ENCODE results near the gene VPS54. TPM values are rescaled to one million over a fixed set of nuclear protein-coding genes. Genes with fewer than 3 reads are reported as not detected.
"Not testable (repeated sequence)": the region's sequence is repeated elsewhere in the genome, so short reads cannot be mapped to it uniquely, and the experiment has no call there.

VPS54 gene
- total RNA-seq, 2 experiments from 2014 or later, result 12.5 to 12.8 TPM

GRCh38 chr2:64007924-64008323 is 11.3 kb downstream of the VPS54 start:
- peaks cover 9% of the 10 kb centered on the region for H3K36me3 Mint-ChIP-seq
- POLR2A ChIA-PET, result no interaction called here
- CTCF ChIA-PET, result no interaction called here

GRCh38 chr2:64005707-64006356 is 13.4 kb downstream of the VPS54 start:
- POLR2A ChIA-PET, result no interaction called here
- H3K9me3 Mint-ChIP-seq, result no peaks in the 10 kb centered on the region
- no peak overlapping the region for H3K4me3 Mint-ChIP-seq
- no peak for DNase-seq
- peaks cover 12% of the 10 kb centered on the region for H3K36me3 Mint-ChIP-seq
- peaks cover 26% of the 10 kb centered on the region for H3K4me1 Mint-ChIP-seq (ENCODE audit: low read depth)
- H3K27ac Mint-ChIP-seq, result no peak overlapping the region
- CTCF ChIA-PET, result no interaction called here
- H3K27me3 Mint-ChIP-seq, result no peaks in the 10 kb centered on the region
- intact Hi-C loops (cut with micrococcal nuclease), result no loop called here

More at GRCh38 chr2:64007924-64008323, 11.3 kb downstream of the VPS54 start:
- Mint-ChIP-seq H3K4me1 (ENCODE audit: low read depth) (peaks cover 33% of the 10 kb centered on the region), H3K27me3 (no peaks in the 10 kb centered on the region), H3K27ac (no peak overlapping the region), H3K4me3 (no peak overlapping the region), H3K9me3 (no peaks in the 10 kb centered on the region)
- intact Hi-C loops (cut with micrococcal nuclease), result no loop called here
- DNase-seq, result no peak

- H3K36me3 Mint-ChIP-seq, result peaks cover 19% of the 10 kb centered on the region
- peaks cover 6% of the 10 kb centered on the region for H3K9me3 Mint-ChIP-seq
- CTCF ChIA-PET, result no interaction called here
- no peak for DNase-seq
- no peak overlapping the region for H3K4me3 Mint-ChIP-seq
- H3K27ac Mint-ChIP-seq, result no peak overlapping the region
- intact Hi-C loops (cut with micrococcal nuclease), result no loop called here
- H3K4me1 Mint-ChIP-seq (ENCODE audit: low read depth), result peaks cover 19% of the 10 kb centered on the region
- POLR2A ChIA-PET, result no interaction called here
- H3K27me3 Mint-ChIP-seq, result no peaks in the 10 kb centered on the region
Observed at GRCh38 chr2:64003239-64003638, 16.0 kb downstream of the VPS54 start.

GRCh38 chr2:64001382-64002101 is 17.7 kb downstream of the VPS54 start:
- Mint-ChIP-seq H3K4me1 (ENCODE audit: low read depth) (peaks cover 11% of the 10 kb centered on the region), H3K9me3 (peaks cover 20% of the 10 kb centered on the region), H3K36me3 (peaks cover 19% of the 10 kb centered on the region), H3K4me3 (no peak overlapping the region), H3K27me3 (no peaks in the 10 kb centered on the region), H3K27ac (no peak overlapping the region)
- no peak for DNase-seq
- ChIA-PET POLR2A (no interaction called here), CTCF (no interaction called here)
- intact Hi-C loops (cut with micrococcal nuclease), result no loop called here

GRCh38 chr2:64000630-64001381 is 18.4 kb downstream of the VPS54 start:
- intact Hi-C loops (cut with micrococcal nuclease), result no loop called here
- no peaks in the 10 kb centered on the region for H3K27me3 Mint-ChIP-seq
- DNase-seq, result no peak
- H3K4me1 Mint-ChIP-seq (ENCODE audit: low read depth), result peaks cover 11% of the 10 kb centered on the region
- CTCF ChIA-PET, result no interaction called here
- H3K36me3 Mint-ChIP-seq, result peaks cover 19% of the 10 kb centered on the region
- peaks cover 20% of the 10 kb centered on the region for H3K9me3 Mint-ChIP-seq
- H3K27ac Mint-ChIP-seq, result no peak overlapping the region
- H3K4me3 Mint-ChIP-seq, result no peak overlapping the region
- POLR2A ChIA-PET, result no interaction called here

GRCh38 chr2:63999049-63999448 is 20.2 kb downstream of the VPS54 start:
- intact Hi-C loops (cut with micrococcal nuclease), result no loop called here
- no peak for DNase-seq
- peaks cover 20% of the 10 kb centered on the region for H3K9me3 Mint-ChIP-seq
- ChIA-PET CTCF (interaction anchor here (0.6 kb wide), 1 partner anchor 17 kb away, joined by 3 read pairs; no protein-coding TSS in a partner anchor), POLR2A (interaction anchor here (0.6 kb wide), 1 partner anchor 705 kb away, joined by 4 read pairs; no protein-coding TSS in a partner anchor)
- H3K4me1 Mint-ChIP-seq (ENCODE audit: low read depth), result peaks cover 20% of the 10 kb centered on the region
- H3K27ac Mint-ChIP-seq, result no peak overlapping the region
- no peaks in the 10 kb centered on the region for H3K27me3 Mint-ChIP-seq
- H3K36me3 Mint-ChIP-seq, result peaks cover 19% of the 10 kb centered on the region
- no peak overlapping the region for H3K4me3 Mint-ChIP-seq

GRCh38 chr2:63996582-63997198 is 22.5 kb downstream of the VPS54 start:
- intact Hi-C loops (cut with micrococcal nuclease); H3K4me3 Mint-ChIP-seq; H3K27ac Mint-ChIP-seq; H3K27me3 Mint-ChIP-seq; POLR2A ChIA-PET; CTCF ChIA-PET; DNase-seq: not testable (repeated sequence)
- peaks cover 13% of the 10 kb centered on the region for H3K4me1 Mint-ChIP-seq (ENCODE audit: low read depth)
- peaks cover 19% of the 10 kb centered on the region for H3K36me3 Mint-ChIP-seq
- H3K9me3 Mint-ChIP-seq, result peaks cover 20% of the 10 kb centered on the region

GRCh38 chr2:63994329-63995070 is 24.7 kb downstream of the VPS54 start:
- H3K4me3 Mint-ChIP-seq, CTCF ChIA-PET: not testable (repeated sequence)
- H3K4me1 Mint-ChIP-seq (ENCODE audit: low read depth), result peaks cover 13% of the 10 kb centered on the region

GRCh38 chr2:63993871-63994270 is 25.4 kb downstream of the VPS54 start:
- no peak overlapping the region for H3K27ac Mint-ChIP-seq
- H3K36me3 Mint-ChIP-seq, result peaks cover 17% of the 10 kb centered on the region
- POLR2A ChIA-PET, result no interaction called here
- H3K9me3 Mint-ChIP-seq, result peaks cover 31% of the 10 kb centered on the region
- intact Hi-C loops (cut with micrococcal nuclease), result no loop called here
- no peaks in the 10 kb centered on the region for H3K27me3 Mint-ChIP-seq
- CTCF ChIA-PET, result no interaction called here
- DNase-seq, result no peak
- H3K4me3 Mint-ChIP-seq, result no peak overlapping the region
- H3K4me1 Mint-ChIP-seq (ENCODE audit: low read depth), result peaks cover 13% of the 10 kb centered on the region

More at GRCh38 chr2:63994329-63995070, 24.7 kb downstream of the VPS54 start:
- H3K36me3 Mint-ChIP-seq, result peaks cover 20% of the 10 kb centered on the region
- DNase-seq; H3K27me3 Mint-ChIP-seq; H3K27ac Mint-ChIP-seq; intact Hi-C loops (cut with micrococcal nuclease); POLR2A ChIA-PET: not testable (repeated sequence)
- H3K9me3 Mint-ChIP-seq, result peaks cover 27% of the 10 kb centered on the region

- H3K27me3 Mint-ChIP-seq; H3K27ac Mint-ChIP-seq; DNase-seq; CTCF ChIA-PET; POLR2A ChIA-PET; H3K4me3 Mint-ChIP-seq; intact Hi-C loops (cut with micrococcal nuclease): not testable (repeated sequence)
- H3K36me3 Mint-ChIP-seq, result peaks cover 15% of the 10 kb centered on the region
- peaks cover 29% of the 10 kb centered on the region for H3K9me3 Mint-ChIP-seq
- peaks cover 13% of the 10 kb centered on the region for H3K4me1 Mint-ChIP-seq (ENCODE audit: low read depth)
Observed at GRCh38 chr2:63993130-63993584, 26.1 kb downstream of the VPS54 start.

GRCh38 chr2:63992061-63992685 is 27.1 kb downstream of the VPS54 start:
- no peak overlapping the region for H3K27ac Mint-ChIP-seq
- CTCF ChIA-PET, result no interaction called here

More at GRCh38 chr2:63992061-63992685, 27.1 kb downstream of the VPS54 start:
- POLR2A ChIA-PET, result no interaction called here
- peaks cover 22% of the 10 kb centered on the region for H3K9me3 Mint-ChIP-seq
- no peak for DNase-seq
- H3K4me1 Mint-ChIP-seq (ENCODE audit: low read depth), result peaks cover 17% of the 10 kb centered on the region
- no peak overlapping the region for H3K4me3 Mint-ChIP-seq
- H3K36me3 Mint-ChIP-seq, result peaks cover 12% of the 10 kb centered on the region
- no peaks in the 10 kb centered on the region for H3K27me3 Mint-ChIP-seq
- intact Hi-C loops (cut with micrococcal nuclease), result no loop called here
